Mammary epithelial cell (primary cell): ENCODE results near the gene ROPN1.

ENCODE experiments used
- CTCF ChIP-seq, 2 donors: IDR thresholded peaks in 1 of 2; conservative IDR thresholded peaks in 1 of 2; 2 replicates each; pipeline ENCODE4 v1.5.1; 2011 to 2012; ENCODE audit warnings: inconsistent platforms in 2 of 2, low read length in 2 of 2, mild to moderate bottlenecking in 2 of 2, control low read depth in 1 of 2, low read depth in 1 of 2; ENCODE audit not compliant: insufficient read depth in 1 of 2; ENCODE audit errors: extremely low read depth in 1 of 2
- EZH2 ChIP-seq: IDR thresholded peaks from 2 replicates; pipeline ENCODE4 v1.6.1; 2012; ENCODE audit warnings: low read length, inconsistent platforms, borderline replicate concordance

GRCh38 chr3:124007186-124007585 lies 15.3 kb upstream of the ROPN1 start:
- TF ChIP-seq CTCF (conservative IDR thresholded peaks at IDR 0.05 in 1 of 2, IDR thresholded peaks at IDR 0.05 in 1 of 2; ENCODE audit: extremely low read depth in 1 of 2, insufficient read depth in 1 of 2, low read depth in 1 of 2, low read length in 2 of 2): no peak
- no peak for TF ChIP-seq EZH2
